Measurements from ENCODE around the gene ACVR1C. TPM values are rescaled to one million over a fixed set of nuclear protein-coding genes. Genes with fewer than 3 reads are reported as not detected.

ACVR1C gene
- total RNA-seq, 1 donor: 0.43 TPM

- no peak overlapping the region for H3K4me3 ChIP-seq (ENCODE audit: low read depth, low read length)
- TF ChIP-seq, protein P1, sequence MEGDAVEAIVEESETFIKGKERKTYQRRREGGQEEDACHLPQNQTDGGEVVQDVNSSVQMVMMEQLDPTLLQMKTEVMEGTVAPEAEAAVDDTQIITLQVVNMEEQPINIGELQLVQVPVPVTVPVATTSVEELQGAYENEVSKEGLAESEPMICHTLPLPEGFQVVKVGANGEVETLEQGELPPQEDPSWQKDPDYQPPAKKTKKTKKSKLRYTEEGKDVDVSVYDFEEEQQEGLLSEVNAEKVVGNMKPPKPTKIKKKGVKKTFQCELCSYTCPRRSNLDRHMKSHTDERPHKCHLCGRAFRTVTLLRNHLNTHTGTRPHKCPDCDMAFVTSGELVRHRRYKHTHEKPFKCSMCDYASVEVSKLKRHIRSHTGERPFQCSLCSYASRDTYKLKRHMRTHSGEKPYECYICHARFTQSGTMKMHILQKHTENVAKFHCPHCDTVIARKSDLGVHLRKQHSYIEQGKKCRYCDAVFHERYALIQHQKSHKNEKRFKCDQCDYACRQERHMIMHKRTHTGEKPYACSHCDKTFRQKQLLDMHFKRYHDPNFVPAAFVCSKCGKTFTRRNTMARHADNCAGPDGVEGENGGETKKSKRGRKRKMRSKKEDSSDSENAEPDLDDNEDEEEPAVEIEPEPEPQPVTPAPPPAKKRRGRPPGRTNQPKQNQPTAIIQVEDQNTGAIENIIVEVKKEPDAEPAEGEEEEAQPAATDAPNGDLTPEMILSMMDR (IDR thresholded peaks at IDR 0.05; ENCODE audit: insufficient read depth, low read depth, low read length): no peak
- no peak for DNase-seq (ENCODE audit: low read depth)
Observed at GRCh38 chr2:157504623-157505022, 124.0 kb downstream of the ACVR1C start.

DNA sequence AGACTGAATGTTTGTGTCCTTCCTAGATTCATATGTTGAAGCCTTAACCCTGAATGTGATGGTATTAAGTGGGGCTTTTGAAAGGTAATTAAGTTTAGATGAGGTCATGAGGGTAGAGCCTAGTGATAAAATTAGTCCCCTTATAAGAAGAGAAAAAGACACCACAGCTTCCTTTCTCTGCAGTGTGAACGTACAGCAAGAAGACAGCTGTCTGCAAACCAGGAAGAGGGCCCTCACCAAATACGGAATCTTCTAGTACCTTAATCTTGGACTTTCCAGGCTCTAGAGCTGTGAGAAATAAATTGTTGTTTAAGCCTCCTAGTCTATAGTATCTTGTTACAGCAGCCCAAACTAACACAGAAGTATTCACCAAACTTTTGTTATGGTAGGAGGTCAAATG, 127.6 kb downstream of the ACVR1C start:
- no peak for DNase-seq (ENCODE audit: low read depth)
- no peak overlapping the region for H3K4me3 ChIP-seq (ENCODE audit: low read depth, low read length)
- TF ChIP-seq, protein P1 (IDR thresholded peaks at IDR 0.05; ENCODE audit: insufficient read depth, low read depth, low read length): no peak

DNA sequence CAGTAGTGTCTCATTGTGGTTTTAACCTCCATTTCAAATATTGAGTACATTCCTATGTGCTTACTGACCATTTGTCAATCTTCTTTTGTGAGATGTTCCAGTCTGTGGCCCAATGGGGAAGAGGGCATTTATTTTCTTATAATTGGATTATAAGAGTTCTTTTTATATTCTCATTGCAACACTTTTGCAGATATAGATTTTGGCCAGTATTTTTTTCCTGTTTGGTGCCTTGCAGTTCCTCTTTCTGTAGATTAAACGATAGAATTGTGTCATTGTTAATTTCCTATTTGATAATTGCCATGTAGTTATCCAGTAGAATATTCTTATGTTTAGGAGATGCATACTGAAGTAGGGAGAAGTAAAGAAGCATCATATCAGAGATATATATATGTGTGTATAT, 128.3 kb downstream of the ACVR1C start:
- H3K4me3 ChIP-seq (ENCODE audit: low read depth, low read length): no peak overlapping the region
- TF ChIP-seq, protein P1 (IDR thresholded peaks at IDR 0.05; ENCODE audit: insufficient read depth, low read depth, low read length): no peak
- DNase-seq (ENCODE audit: low read depth): no peak

DNA sequence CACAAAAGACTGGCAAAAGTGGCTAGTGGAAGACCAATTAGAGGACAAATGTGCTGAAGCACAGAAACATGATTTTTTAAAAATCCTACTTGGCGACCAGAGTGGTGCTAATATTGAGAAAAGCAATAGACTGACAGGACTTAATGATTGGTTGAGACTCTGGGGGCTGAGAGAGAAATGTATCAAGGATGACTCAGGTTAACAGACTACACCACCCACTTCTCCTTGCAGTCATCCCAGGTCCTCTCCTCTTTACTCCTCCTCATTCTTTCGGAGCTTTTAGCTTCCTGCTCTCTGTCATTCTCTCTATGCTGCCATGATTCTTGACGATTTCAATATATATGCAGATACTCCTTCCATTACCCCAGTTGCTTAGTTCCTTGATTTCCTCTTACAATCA, 130.2 kb downstream of the ACVR1C start:
- DNase-seq (ENCODE audit: low read depth): no peak
- TF ChIP-seq, protein P1 (IDR thresholded peaks at IDR 0.05; ENCODE audit: insufficient read depth, low read depth, low read length): no peak
- H3K4me3 ChIP-seq (ENCODE audit: low read depth, low read length): no peak overlapping the region

- H3K4me3 ChIP-seq (ENCODE audit: low read depth, low read length): no peak overlapping the region
- TF ChIP-seq, protein P1 (IDR thresholded peaks at IDR 0.05; ENCODE audit: insufficient read depth, low read depth, low read length): peak; percentile 74
- DNase-seq (ENCODE audit: low read depth): peak; percentile 39
Observed at GRCh38 chr2:157497638-157498314, 130.9 kb downstream of the ACVR1C start.

DNA sequence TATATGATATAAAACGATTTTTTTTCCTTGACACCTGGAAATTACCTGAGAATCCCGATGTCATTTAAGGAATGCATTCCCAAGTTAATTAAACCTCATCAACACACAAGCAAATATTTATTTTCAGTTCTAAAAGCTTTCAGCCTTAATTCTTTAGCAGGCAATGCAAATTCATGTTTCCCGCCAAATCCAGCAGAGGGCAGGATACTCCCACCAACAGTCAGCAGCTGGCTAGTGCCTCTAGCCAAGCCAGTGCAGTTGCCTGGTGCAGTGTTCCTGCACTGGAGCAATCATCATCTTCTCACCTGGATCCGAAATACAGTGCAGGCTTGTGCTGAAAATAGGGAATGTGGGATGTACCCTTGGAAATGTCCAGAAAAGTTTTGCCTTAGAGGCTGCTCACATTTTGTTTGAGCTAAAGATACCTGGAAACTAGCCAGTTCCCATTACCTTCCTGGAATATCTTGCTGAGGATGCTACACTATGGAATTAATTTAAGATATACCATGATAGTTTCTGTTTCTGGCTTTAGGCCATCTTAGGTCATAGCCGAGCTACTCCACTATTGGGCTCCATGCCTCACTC, 136.4 kb downstream of the ACVR1C start:
- peak; percentile 48 for DNase-seq (ENCODE audit: low read depth)
- H3K4me3 ChIP-seq (ENCODE audit: low read depth, low read length): no peak overlapping the region

More for the DNA sequence above, 136.4 kb downstream of the ACVR1C start:
- TF ChIP-seq, protein P1 (IDR thresholded peaks at IDR 0.05; ENCODE audit: insufficient read depth, low read depth, low read length): peak; percentile 72

Data from fibroblast of villous mesenchyme (primary cell).